ENCODE data around the gene MYO5B. TPM values are rescaled to one million over a fixed set of nuclear protein-coding genes. Genes with fewer than 3 reads are reported as not detected.

Gene MYO5B
- total RNA-seq, 8 experiments from 2014 or later = 0.61 to 5.9 (median 1.1) TPM

DNA sequence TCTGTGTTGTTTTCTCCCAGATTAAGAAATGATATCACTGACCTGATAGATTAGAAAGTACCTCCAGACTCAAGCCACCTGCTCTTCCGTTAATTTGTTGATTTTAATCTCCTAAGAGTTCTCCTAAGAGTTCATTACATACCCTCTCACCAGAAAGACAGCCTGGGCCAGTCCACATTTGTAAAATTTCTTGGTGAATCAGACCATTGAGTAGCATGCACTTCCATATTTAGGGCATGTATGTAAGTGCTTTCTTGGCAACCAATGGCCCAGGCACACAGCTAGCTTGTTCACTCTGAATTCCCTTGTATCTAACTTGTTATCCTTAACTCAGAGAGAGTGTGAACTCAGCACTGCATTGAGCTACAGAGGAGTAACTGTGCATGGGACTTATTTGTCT lies 223.5 kb downstream of the MYO5B start:
- 0 to 88% (median 80%) methylated on average over 1 of the region's 1 CpG; no CpG with 5 or more reads in 6 of the 10 experiments for WGBS, 10 experiments
- Histone ChIP-seq H3K27ac (no peak overlapping the region), H3K4me1 (replicated peaks in 1 of 2) (no peaks in the 10 kb centered on the region), H3K4me3 (no peak overlapping the region)
- in situ Hi-C loops (cut with MboI; ENCODE audit: low pct_unique_long_range_greater_than_20kb in 2 of 9, low sequenced_read_pairs in 9 of 9, unreplicated experiment in 9 of 9) = no loop called here
- no peak for ATAC-seq (replicated peaks in 6 of 8)

- peak in 2 of 8 experiments; percentile 40 to 50 for ATAC-seq (replicated peaks in 6 of 8)
- Histone ChIP-seq H3K4me3 (no peak overlapping the region), H3K4me1 (replicated peaks in 1 of 2) (no peaks in the 10 kb centered on the region), H3K27ac (no peak overlapping the region)
- WGBS, 10 experiments = 50 to 95% (median 89%) methylated on average over 1 to 4 of the region's 4 CpGs; no CpG with 5 or more reads in 4 of the 10 experiments
- in situ Hi-C loops (cut with MboI; ENCODE audit: low pct_unique_long_range_greater_than_20kb in 2 of 9, low sequenced_read_pairs in 9 of 9, unreplicated experiment in 9 of 9) = no loop called here
Observed at GRCh38 chr18:49970319-49970718, 224.6 kb downstream of the MYO5B start.

GRCh38 chr18:49968644-49969309 lies 226.2 kb downstream of the MYO5B start:
- 58 to 94% (median 70%) methylated on average over 1 to 4 of the region's 5 CpGs; no CpG with 5 or more reads in 3 of the 10 experiments for WGBS, 10 experiments
- Histone ChIP-seq H3K4me3 (no peak overlapping the region), H3K4me1 (replicated peaks in 1 of 2) (no peaks in the 10 kb centered on the region), H3K27ac (no peak overlapping the region)
- ATAC-seq (replicated peaks in 6 of 8) = peak in 1 of 8 experiments; percentile 20
- in situ Hi-C loops (cut with MboI; ENCODE audit: low pct_unique_long_range_greater_than_20kb in 2 of 9, low sequenced_read_pairs in 9 of 9, unreplicated experiment in 9 of 9) = no loop called here

GRCh38 chr18:49967636-49968313 lies 227.2 kb downstream of the MYO5B start:
- no peak overlapping the region for H3K4me3 ChIP-seq
- in situ Hi-C loops (cut with MboI; ENCODE audit: low pct_unique_long_range_greater_than_20kb in 2 of 9, low sequenced_read_pairs in 9 of 9, unreplicated experiment in 9 of 9) = no loop called here
- H3K27ac ChIP-seq = no peak overlapping the region
- WGBS, 10 experiments = 0 to 100% (median 44%) methylated on average over 1 to 5 of the region's 7 CpGs; no CpG with 5 or more reads in 3 of the 10 experiments
- H3K4me1 ChIP-seq (replicated peaks in 1 of 2) = no peaks in the 10 kb centered on the region
- ATAC-seq (replicated peaks in 6 of 8) = no peak

GRCh38 chr18:49967171-49967570 lies 227.8 kb downstream of the MYO5B start:
- Histone ChIP-seq H3K4me1 (replicated peaks in 1 of 2) (no peaks in the 10 kb centered on the region), H3K27ac (no peak overlapping the region), H3K4me3 (no peak overlapping the region)
- in situ Hi-C loops (cut with MboI; ENCODE audit: low pct_unique_long_range_greater_than_20kb in 2 of 9, low sequenced_read_pairs in 9 of 9, unreplicated experiment in 9 of 9) = no loop called here
- ATAC-seq (replicated peaks in 6 of 8) = no peak
- WGBS, 10 experiments = 0 to 50% (median 27%) methylated on average over 1 to 4 of the region's 4 CpGs

DNA sequence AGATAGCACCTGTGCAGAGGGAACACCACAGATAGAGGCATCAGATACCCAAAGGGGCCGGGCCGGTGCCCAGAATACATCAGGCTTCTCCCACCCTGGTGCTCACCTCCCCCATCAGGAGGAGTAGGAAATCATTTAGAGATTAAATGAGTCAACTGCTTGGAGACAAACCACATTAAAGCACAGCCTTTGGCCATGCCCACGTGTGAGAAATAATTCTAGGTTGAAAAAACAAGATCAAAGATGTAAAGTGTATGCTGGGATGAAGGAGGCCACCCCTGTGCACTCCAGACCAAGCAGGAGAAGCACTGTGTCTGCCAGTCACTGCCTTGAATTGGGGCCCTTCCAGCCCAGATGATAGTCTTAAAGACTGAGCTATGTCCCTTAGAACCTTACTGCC lies 228.9 kb downstream of the MYO5B start:
- in situ Hi-C loops (cut with MboI; ENCODE audit: low pct_unique_long_range_greater_than_20kb in 2 of 9, low sequenced_read_pairs in 9 of 9, unreplicated experiment in 9 of 9) = no loop called here
- no peaks in the 10 kb centered on the region for H3K4me1 ChIP-seq (replicated peaks in 1 of 2)
- H3K4me3 ChIP-seq = no peak overlapping the region
- 0 to 100% (median 50%) methylated on average over 1 to 2 of the region's 3 CpGs; no CpG with 5 or more reads in 3 of the 10 experiments for WGBS, 10 experiments
- H3K27ac ChIP-seq = no peak overlapping the region
- ATAC-seq (replicated peaks in 6 of 8) = no peak

- Histone ChIP-seq H3K27ac (no peak overlapping the region), H3K4me1 (replicated peaks in 1 of 2) (no peaks in the 10 kb centered on the region), H3K4me3 (no peak overlapping the region)
- ATAC-seq (replicated peaks in 6 of 8) = no peak
- 40 to 100% (median 64%) methylated on average over 1 to 4 of the region's 4 CpGs; no CpG with 5 or more reads in 4 of the 10 experiments for WGBS, 10 experiments
- in situ Hi-C loops (cut with MboI; ENCODE audit: low pct_unique_long_range_greater_than_20kb in 2 of 9, low sequenced_read_pairs in 9 of 9, unreplicated experiment in 9 of 9) = no loop called here
Observed at GRCh38 chr18:49963217-49963616, 231.7 kb downstream of the MYO5B start.

DNA sequence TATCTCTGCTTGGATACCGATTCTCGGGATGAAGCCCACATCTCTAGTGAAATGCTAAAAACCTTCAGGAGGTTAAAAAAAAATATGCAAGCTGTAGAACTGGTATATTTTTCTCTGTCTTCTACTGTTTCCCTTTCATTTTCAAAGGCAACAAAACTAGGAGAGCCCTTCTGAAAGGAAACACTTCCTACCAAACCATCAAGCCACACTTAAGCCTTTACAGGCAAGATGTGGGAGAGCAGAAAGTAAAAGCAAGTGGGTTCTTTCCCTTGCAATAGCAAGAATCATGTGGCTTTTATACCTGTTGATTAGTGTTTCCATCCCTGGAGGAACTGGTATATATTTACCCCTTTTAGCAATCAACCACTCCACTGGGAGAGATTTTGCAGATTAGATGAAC lies 233.7 kb downstream of the MYO5B start:
- in situ Hi-C loops (cut with MboI; ENCODE audit: low pct_unique_long_range_greater_than_20kb in 2 of 9, low sequenced_read_pairs in 9 of 9, unreplicated experiment in 9 of 9) = no loop called here
- Histone ChIP-seq H3K4me1 (replicated peaks in 1 of 2) (no peaks in the 10 kb centered on the region), H3K4me3 (no peak overlapping the region), H3K27ac (no peak overlapping the region)
- 95% methylated on average over 2 of the region's 2 CpGs; no CpG with 5 or more reads in 9 of the 10 experiments for WGBS, 10 experiments
- ATAC-seq (replicated peaks in 6 of 8) = no peak

DNA sequence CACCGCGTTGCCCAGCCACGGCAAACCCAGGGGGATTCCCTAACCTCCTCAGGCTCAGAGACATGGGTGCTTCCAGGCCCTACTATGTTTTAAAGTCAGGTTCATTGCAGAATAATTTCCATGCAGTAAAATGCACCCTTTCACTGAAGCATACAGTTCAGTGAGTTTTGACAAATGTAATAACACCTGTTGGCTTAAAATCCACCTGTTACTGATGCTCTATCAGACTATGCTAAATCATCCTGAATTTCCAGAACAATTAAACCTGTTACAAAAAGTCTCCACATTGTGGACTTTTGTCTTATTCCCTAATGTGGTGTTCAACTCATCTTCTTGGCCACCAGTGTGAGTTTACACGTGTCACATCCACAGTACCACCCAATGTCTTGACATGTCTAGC lies 234.6 kb downstream of the MYO5B start:
- ATAC-seq (replicated peaks in 6 of 8) = no peak
- in situ Hi-C loops (cut with MboI; ENCODE audit: low pct_unique_long_range_greater_than_20kb in 2 of 9, low sequenced_read_pairs in 9 of 9, unreplicated experiment in 9 of 9) = no loop called here
- no peak overlapping the region for H3K4me3 ChIP-seq
- no peaks in the 10 kb centered on the region for H3K4me1 ChIP-seq (replicated peaks in 1 of 2)
- no peak overlapping the region for H3K27ac ChIP-seq
- WGBS, 10 experiments = 0 to 93% (median 90%) methylated on average over 1 to 3 of the region's 4 CpGs; no CpG with 5 or more reads in 5 of the 10 experiments

GRCh38 chr18:49959176-49959575 lies 235.8 kb downstream of the MYO5B start:
- H3K4me3 ChIP-seq = no peak overlapping the region
- in situ Hi-C loops (cut with MboI; ENCODE audit: low pct_unique_long_range_greater_than_20kb in 2 of 9, low sequenced_read_pairs in 9 of 9, unreplicated experiment in 9 of 9) = loop anchor here in 1 of 9 experiments (10.0 kb wide), 1 partner anchor 64 kb away; no protein-coding TSS in a partner anchor
- no peak for ATAC-seq (replicated peaks in 6 of 8)
- H3K27ac ChIP-seq = no peak overlapping the region
- no peaks in the 10 kb centered on the region for H3K4me1 ChIP-seq (replicated peaks in 1 of 2)
- WGBS, 10 experiments = 30 to 100% (median 80%) methylated on average over 1 to 4 of the region's 5 CpGs; no CpG with 5 or more reads in 3 of the 10 experiments

- in situ Hi-C loops (cut with MboI; ENCODE audit: low pct_unique_long_range_greater_than_20kb in 2 of 9, low sequenced_read_pairs in 9 of 9, unreplicated experiment in 9 of 9) = loop anchor here in 1 of 9 experiments (10.0 kb wide), 1 partner anchor 60 kb away; no protein-coding TSS in a partner anchor
- no peak for ATAC-seq (replicated peaks in 6 of 8)
- 38 to 100% (median 79%) methylated on average over 2 to 5 of the region's 5 CpGs for WGBS, 10 experiments
- no peak overlapping the region for H3K4me3 ChIP-seq
- H3K4me1 ChIP-seq (replicated peaks in 1 of 2) = no peaks in the 10 kb centered on the region
- H3K27ac ChIP-seq = no peak overlapping the region
Observed at GRCh38 chr18:49955263-49955662, 239.7 kb downstream of the MYO5B start.

GRCh38 chr18:49953391-49953790 lies 241.6 kb downstream of the MYO5B start:
- 60 to 67% (median 60%) methylated on average over 1 of the region's 1 CpG; no CpG with 5 or more reads in 7 of the 10 experiments for WGBS, 10 experiments
- in situ Hi-C loops (cut with MboI; ENCODE audit: low pct_unique_long_range_greater_than_20kb in 2 of 9, low sequenced_read_pairs in 9 of 9, unreplicated experiment in 9 of 9) = loop anchor here in 1 of 9 experiments (10.0 kb wide), 1 partner anchor 59 kb away; no protein-coding TSS in a partner anchor
- Histone ChIP-seq H3K4me3 (no peak overlapping the region), H3K4me1 (replicated peaks in 1 of 2) (no peaks in the 10 kb centered on the region), H3K27ac (no peak overlapping the region)
- ATAC-seq (replicated peaks in 6 of 8) = peak in 3 of 8 experiments; percentile 56 to 96 (median 89)

DNA sequence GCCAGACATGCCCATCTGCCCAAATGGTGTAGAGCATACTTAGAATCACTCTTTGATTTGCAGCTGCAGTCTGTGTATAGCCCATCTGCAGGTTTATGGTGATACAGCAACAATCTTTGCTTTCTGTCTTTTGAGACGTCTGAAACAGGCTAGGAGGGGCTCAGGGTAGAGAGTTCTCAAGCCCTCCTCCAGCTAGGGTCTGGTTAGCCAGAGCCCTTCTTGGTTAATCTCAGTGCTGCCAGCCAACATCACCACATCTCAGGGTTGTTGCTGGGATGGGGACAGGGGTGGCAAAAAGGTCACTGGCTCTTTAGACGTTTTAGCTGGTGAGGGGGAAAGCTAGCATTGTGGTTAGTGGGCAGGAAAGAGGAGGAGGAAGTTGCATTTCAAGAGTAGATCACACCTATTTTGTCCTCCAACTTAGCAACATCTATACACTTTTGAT lies 245.0 kb downstream of the MYO5B start:
- WGBS, 10 experiments = 40 to 44% (median 40%) methylated on average over 1 to 2 of the region's 2 CpGs; no CpG with 5 or more reads in 7 of the 10 experiments
- no peak overlapping the region for H3K27ac ChIP-seq
- in situ Hi-C loops (cut with MboI; ENCODE audit: low pct_unique_long_range_greater_than_20kb in 2 of 9, low sequenced_read_pairs in 9 of 9, unreplicated experiment in 9 of 9) = loop anchor here in 1 of 9 experiments (10.0 kb wide), 1 partner anchor 55 kb away; no protein-coding TSS in a partner anchor
- H3K4me3 ChIP-seq = no peak overlapping the region
- H3K4me1 ChIP-seq (replicated peaks in 1 of 2) = no peaks in the 10 kb centered on the region
- no peak for ATAC-seq (replicated peaks in 6 of 8)
